AG09309 (cell line): Measurements from ENCODE around the gene GARS1.

Experiments used
- DNase-seq: peaks from one replicate; pipeline ENCODE4 v3.0.0-alpha.2; 2010; ENCODE audit warnings: low read depth
- H3K4me3 ChIP-seq: 2 replicates; pipeline ENCODE4 v1.5.1; 2011; ENCODE audit warnings: mild to moderate bottlenecking, low read depth, low read length, moderate library complexity; ENCODE audit not compliant: control insufficient read depth
- TF ChIP-seq, protein P1 (sequence below): IDR thresholded peaks from 2 replicates; pipeline ENCODE4 v1.5.1; 2011; ENCODE audit warnings: mild to moderate bottlenecking, low read depth, low read length, inconsistent platforms; ENCODE audit not compliant: insufficient read depth, control insufficient read depth; ENCODE audit errors: missing control alignments

Gene GARS1

DNA sequence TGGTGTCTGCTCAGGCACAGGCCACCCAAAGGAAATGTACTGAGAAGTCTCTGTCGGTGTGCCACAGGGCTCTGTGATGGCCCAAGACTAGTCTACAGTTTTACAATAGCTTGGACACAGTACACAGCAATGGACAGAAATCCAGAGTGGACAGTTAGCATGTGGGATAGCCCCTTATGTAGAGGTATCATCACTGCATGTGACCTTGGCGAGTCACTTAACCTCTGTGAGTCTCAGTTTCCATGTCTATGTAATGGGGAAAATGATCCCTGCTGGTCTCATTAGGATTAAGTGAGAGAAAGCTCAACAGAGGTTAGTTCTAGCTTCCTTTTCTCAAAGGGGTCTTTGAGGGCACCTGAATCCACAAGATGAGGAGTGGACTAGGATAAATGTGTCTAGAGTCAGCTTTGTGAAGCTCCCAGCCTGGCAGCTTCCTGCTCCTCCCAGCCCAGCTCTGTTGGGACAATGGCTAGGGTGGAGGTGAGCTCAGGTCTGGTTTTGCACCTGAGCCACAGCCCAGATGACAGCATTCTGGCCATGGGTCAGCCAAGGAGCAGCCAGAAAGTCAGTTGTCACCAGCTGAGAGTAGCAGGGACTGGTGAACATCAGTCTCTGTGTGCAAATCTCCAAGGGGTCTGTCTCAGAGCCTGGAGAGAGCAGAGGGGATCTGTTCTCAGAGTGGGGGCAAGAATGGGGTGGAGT lies 69.7 kb downstream of the GARS1 start:
- TF ChIP-seq, protein P1, sequence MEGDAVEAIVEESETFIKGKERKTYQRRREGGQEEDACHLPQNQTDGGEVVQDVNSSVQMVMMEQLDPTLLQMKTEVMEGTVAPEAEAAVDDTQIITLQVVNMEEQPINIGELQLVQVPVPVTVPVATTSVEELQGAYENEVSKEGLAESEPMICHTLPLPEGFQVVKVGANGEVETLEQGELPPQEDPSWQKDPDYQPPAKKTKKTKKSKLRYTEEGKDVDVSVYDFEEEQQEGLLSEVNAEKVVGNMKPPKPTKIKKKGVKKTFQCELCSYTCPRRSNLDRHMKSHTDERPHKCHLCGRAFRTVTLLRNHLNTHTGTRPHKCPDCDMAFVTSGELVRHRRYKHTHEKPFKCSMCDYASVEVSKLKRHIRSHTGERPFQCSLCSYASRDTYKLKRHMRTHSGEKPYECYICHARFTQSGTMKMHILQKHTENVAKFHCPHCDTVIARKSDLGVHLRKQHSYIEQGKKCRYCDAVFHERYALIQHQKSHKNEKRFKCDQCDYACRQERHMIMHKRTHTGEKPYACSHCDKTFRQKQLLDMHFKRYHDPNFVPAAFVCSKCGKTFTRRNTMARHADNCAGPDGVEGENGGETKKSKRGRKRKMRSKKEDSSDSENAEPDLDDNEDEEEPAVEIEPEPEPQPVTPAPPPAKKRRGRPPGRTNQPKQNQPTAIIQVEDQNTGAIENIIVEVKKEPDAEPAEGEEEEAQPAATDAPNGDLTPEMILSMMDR = no peak
- DNase-seq = no peak
- no peak overlapping the region for H3K4me3 ChIP-seq

DNA sequence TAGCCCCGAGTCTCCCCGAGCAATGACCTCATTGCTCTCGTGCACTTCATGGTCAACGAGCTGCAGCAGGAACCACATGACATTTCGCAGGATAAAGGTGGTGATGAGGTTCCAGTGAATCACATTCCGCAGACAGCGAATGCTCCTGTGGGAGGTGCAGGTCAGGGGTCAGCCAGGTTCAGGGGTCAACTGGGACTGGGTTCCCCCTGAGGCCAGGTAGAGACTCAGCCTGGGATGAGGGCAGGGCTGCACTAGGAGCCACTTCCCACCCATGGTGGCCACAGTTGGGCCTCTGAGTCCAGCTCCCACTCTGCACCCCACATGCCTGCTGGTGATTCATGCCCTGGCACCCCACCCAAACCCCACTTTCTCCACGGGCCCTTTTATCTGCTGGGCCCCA lies 70.4 kb downstream of the GARS1 start:
- H3K4me3 ChIP-seq = no peak overlapping the region
- DNase-seq = no peak
- TF ChIP-seq, protein P1 = no peak

DNA sequence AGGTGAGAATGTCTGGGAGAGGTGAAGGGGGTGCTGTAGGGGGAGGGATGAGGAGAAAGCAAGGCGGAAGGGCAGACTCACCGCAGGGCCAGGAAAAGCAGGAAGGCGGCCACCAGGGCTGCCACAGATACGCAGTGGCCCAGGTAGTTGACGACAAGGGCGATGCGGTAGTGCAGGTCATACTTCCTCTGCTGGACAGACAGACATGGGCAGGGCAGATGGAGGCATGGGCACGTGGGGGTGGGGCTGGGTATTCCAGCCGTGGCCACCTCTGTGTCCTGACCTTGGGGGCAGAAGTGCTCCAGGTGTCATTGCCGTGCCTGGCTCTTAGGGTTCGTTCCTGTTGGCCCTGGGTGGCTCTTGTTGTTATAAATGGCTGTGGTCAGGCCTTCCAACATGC lies 70.8 kb downstream of the GARS1 start:
- TF ChIP-seq, protein P1 = no peak
- no peak overlapping the region for H3K4me3 ChIP-seq
- DNase-seq = no peak

DNA sequence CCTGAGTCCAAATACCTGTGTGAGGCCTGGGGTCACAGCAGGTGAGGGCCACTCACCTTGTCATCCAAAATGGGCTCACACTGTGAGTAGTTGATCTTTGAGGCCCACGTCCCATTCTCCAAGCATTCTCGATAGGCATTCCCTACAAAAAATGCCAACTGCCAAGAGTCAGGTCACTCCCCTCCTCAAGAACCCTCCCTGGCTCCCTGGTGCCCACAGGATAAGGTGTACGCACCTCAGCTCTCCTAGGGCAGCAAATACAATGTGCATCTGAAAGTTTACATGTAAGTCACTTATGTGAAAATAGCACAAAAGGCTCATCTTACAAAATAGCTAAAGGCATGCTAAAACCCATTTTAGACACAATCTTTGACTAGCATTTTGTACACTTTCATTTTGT lies 72.5 kb downstream of the GARS1 start:
- no peak overlapping the region for H3K4me3 ChIP-seq
- DNase-seq = no peak
- TF ChIP-seq, protein P1 = no peak

DNA sequence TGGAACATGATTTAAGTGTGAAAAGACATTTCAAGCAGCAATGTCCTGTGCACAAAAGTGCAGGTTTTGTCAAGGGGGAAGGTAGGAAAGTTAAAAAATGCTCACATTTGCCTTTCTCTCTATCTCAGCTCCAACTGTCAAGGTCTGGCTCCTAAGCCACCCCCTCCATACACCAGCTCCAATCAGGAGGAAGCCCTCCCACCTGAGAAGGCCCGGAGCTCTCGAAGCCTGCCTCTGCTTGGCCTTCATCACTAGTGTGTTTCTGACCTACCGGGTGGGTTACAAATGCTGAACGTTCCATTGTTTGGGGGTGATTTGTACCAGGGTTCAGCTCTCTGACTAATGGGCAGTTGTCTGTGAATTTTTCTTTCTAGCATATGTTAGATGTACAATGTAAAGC lies 73.4 kb downstream of the GARS1 start:
- no peak overlapping the region for H3K4me3 ChIP-seq
- no peak for DNase-seq
- TF ChIP-seq, protein P1 = no peak

DNA sequence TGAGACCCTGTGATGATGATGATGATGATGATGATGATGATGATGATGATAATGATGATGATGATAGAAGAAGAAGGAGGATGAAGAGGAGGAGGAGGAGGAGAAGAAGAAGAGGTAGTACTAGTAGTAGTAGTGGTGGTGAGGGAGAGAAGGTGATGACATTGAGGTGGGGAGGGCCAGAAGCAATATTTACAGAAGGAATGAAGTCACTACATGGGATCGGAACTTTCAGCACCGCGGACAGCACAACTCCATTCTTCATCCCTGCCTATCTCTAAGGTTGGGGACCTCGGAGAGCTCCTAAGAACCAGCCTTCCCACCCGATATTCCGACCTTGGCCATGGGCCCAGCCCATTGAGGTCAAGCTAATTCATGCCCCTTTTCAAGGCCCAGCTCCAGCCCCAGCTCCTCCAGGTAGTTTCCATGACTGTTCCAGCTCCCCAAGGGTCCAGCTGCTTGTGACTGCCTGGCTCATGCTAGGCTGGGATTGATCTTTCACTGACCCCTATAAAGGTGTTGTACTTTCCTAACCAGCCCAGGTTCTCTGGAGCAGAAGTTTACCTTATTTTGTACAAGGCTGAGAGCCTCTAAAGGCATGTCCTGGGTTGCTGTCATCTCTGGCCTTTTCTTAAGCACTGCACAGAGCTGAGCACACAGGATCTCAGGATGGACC lies 77.3 kb downstream of the GARS1 start:
- TF ChIP-seq, protein P1 = no peak
- peak; percentile 1 for DNase-seq
- no peak overlapping the region for H3K4me3 ChIP-seq
